Measurements from ENCODE around the gene LAMA4. TPM values are rescaled to one million over a fixed set of nuclear protein-coding genes. Genes with fewer than 3 reads are reported as not detected.
"Not testable (repeated sequence)": the region's sequence is repeated elsewhere in the genome, so short reads cannot be mapped to it uniquely, and the experiment has no call there.

Gene LAMA4
- total RNA-seq, 1 experiment from 2014 or later: 89.9 TPM

DNA sequence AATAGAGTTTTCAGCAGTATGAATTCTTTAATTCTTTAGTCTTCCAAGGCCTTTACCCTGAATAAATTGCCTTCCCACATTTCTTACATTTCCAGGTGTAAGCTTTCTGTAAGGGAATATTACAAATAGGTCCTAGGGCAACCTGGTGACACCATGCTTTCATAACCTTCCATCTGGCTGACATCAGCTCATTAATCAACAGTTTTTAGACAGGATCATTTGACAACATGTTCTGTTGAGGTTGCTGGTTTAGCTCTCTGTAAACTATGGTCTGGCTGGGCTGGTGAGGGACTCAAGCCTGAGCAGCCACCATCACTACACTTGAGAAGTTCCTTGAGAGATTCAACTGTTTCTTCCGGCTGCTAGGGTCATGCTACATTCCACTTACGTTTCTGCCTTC is 147.8 kb downstream of the LAMA4 start:
- no peaks in the 10 kb centered on the region for H3K27me3 Mint-ChIP-seq (ENCODE audit: unreplicated experiment)
- BruUV-seq (replicated peaks): no TSS peak
- H3K9me3 Mint-ChIP-seq (ENCODE audit: low read depth, unreplicated experiment): no peaks in the 10 kb centered on the region
- intact Hi-C loops (cut with micrococcal nuclease; ENCODE audit: unreplicated experiment): no loop called here
- H3K4me3 Mint-ChIP-seq (ENCODE audit: low read depth, unreplicated experiment): no peak overlapping the region
- CTCF ChIA-PET: no interaction called here
- peaks cover 5% of the 10 kb centered on the region for H3K36me3 Mint-ChIP-seq (ENCODE audit: insufficient read depth, unreplicated experiment)
- TF ChIP-seq, protein P1, sequence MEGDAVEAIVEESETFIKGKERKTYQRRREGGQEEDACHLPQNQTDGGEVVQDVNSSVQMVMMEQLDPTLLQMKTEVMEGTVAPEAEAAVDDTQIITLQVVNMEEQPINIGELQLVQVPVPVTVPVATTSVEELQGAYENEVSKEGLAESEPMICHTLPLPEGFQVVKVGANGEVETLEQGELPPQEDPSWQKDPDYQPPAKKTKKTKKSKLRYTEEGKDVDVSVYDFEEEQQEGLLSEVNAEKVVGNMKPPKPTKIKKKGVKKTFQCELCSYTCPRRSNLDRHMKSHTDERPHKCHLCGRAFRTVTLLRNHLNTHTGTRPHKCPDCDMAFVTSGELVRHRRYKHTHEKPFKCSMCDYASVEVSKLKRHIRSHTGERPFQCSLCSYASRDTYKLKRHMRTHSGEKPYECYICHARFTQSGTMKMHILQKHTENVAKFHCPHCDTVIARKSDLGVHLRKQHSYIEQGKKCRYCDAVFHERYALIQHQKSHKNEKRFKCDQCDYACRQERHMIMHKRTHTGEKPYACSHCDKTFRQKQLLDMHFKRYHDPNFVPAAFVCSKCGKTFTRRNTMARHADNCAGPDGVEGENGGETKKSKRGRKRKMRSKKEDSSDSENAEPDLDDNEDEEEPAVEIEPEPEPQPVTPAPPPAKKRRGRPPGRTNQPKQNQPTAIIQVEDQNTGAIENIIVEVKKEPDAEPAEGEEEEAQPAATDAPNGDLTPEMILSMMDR (IDR thresholded peaks at IDR 0.05; ENCODE audit: unreplicated experiment): no peak
- no peaks in the 10 kb centered on the region for H3K4me1 Mint-ChIP-seq (ENCODE audit: low read depth, unreplicated experiment)
- no peak overlapping the region for H3K27ac Mint-ChIP-seq (ENCODE audit: unreplicated experiment)
- DNase-seq: no peak

DNA sequence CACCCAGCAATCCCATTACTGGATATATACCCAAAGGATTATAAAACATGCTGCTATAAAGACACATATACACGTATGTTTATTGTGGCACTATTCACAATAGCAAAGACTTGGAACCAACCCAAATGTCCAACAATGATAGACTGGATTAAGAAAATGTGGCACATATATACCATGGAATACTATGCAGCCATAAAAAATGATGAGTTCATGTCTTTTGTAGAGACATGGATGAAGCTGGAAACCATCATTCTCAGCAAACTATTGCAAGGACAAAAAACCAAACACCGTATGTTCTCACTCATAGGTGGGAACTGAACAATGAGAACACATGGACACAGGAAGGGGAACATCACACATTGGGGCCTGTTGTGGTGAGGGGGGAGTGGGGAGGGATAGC is 148.3 kb downstream of the LAMA4 start:
- H3K4me3 Mint-ChIP-seq (ENCODE audit: low read depth, unreplicated experiment); CTCF ChIA-PET; BruUV-seq (replicated peaks); H3K27ac Mint-ChIP-seq (ENCODE audit: unreplicated experiment); DNase-seq; H3K9me3 Mint-ChIP-seq (ENCODE audit: low read depth, unreplicated experiment); H3K36me3 Mint-ChIP-seq (ENCODE audit: insufficient read depth, unreplicated experiment); intact Hi-C loops (cut with micrococcal nuclease; ENCODE audit: unreplicated experiment); H3K27me3 Mint-ChIP-seq (ENCODE audit: unreplicated experiment); H3K4me1 Mint-ChIP-seq (ENCODE audit: low read depth, unreplicated experiment): not testable (repeated sequence)

DNA sequence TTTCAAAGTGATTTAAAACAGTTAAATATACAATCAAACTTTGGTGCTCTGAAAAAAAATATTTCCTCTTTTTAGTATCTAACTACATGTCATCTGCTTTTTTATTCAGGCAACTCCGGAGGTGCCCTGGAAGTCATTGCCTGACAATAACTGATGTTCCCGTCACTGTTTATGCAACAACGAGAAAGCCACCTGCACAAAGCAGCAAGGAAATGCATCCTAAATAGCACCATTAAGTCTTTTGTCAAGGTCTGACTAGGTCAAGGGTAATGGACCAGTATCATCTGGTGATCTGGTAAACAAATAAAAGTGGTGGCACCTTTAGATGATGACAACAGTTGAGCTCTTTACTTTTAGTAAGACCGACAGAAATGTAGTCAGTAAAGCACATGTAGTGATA is 153.8 kb downstream of the LAMA4 start:
- no TSS peak for BruUV-seq (replicated peaks)
- intact Hi-C loops (cut with micrococcal nuclease; ENCODE audit: unreplicated experiment): no loop called here
- H3K27me3 Mint-ChIP-seq (ENCODE audit: unreplicated experiment): no peaks in the 10 kb centered on the region
- no peak overlapping the region for H3K27ac Mint-ChIP-seq (ENCODE audit: unreplicated experiment)
- no peak for DNase-seq
- TF ChIP-seq, protein P1 (IDR thresholded peaks at IDR 0.05; ENCODE audit: unreplicated experiment): no peak
- H3K4me1 Mint-ChIP-seq (ENCODE audit: low read depth, unreplicated experiment): no peaks in the 10 kb centered on the region
- CTCF ChIA-PET: no interaction called here
- H3K36me3 Mint-ChIP-seq (ENCODE audit: insufficient read depth, unreplicated experiment): peaks cover 5% of the 10 kb centered on the region
- no peak overlapping the region for H3K4me3 Mint-ChIP-seq (ENCODE audit: low read depth, unreplicated experiment)
- no peaks in the 10 kb centered on the region for H3K9me3 Mint-ChIP-seq (ENCODE audit: low read depth, unreplicated experiment)

DNA sequence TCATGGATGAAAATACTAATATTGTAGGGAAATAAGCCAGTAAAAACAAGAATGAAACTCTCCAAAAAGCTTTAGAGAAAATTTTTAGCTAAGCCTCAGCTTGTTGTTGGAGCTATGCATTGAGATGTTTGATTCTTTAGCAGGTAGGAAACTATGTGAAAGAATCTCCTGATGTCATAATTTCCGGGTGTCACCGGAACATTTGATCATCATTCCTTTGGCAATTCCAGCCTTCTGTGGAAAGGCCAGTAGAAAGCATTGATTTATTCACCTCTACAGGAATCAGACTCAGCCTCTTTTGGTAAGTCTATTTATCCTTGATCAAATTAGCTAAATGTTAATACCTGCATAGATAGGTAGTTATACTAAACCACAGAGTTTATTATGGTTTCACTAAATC is 157.5 kb downstream of the LAMA4 start:
- intact Hi-C loops (cut with micrococcal nuclease; ENCODE audit: unreplicated experiment): no loop called here
- H3K27me3 Mint-ChIP-seq (ENCODE audit: unreplicated experiment): no peaks in the 10 kb centered on the region
- H3K9me3 Mint-ChIP-seq (ENCODE audit: low read depth, unreplicated experiment): no peaks in the 10 kb centered on the region
- TF ChIP-seq, protein P1 (IDR thresholded peaks at IDR 0.05; ENCODE audit: unreplicated experiment): no peak
- no peaks in the 10 kb centered on the region for H3K4me1 Mint-ChIP-seq (ENCODE audit: low read depth, unreplicated experiment)
- no peak overlapping the region for H3K27ac Mint-ChIP-seq (ENCODE audit: unreplicated experiment)
- H3K36me3 Mint-ChIP-seq (ENCODE audit: insufficient read depth, unreplicated experiment): no peaks in the 10 kb centered on the region
- CTCF ChIA-PET: no interaction called here
- H3K4me3 Mint-ChIP-seq (ENCODE audit: low read depth, unreplicated experiment): no peak overlapping the region
- DNase-seq: no peak
- BruUV-seq (replicated peaks): no TSS peak

GRCh38 chr6:112087916-112088315 is 166.5 kb downstream of the LAMA4 start:
- Mint-ChIP-seq H3K4me1 (ENCODE audit: low read depth, unreplicated experiment) (no peaks in the 10 kb centered on the region), H3K36me3 (ENCODE audit: insufficient read depth, unreplicated experiment) (peaks cover 5% of the 10 kb centered on the region), H3K27ac (ENCODE audit: unreplicated experiment) (no peak overlapping the region), H3K4me3 (ENCODE audit: low read depth, unreplicated experiment) (no peak overlapping the region), H3K9me3 (ENCODE audit: low read depth, unreplicated experiment) (no peaks in the 10 kb centered on the region), H3K27me3 (ENCODE audit: unreplicated experiment) (no peaks in the 10 kb centered on the region)
- CTCF ChIA-PET: interaction anchor here (1.0 kb wide), 2 partner anchors 166 to 829 kb away, joined by 3 read pairs; partner anchors contain the start of gene LAMA4
- BruUV-seq (replicated peaks): TSS peak; percentile 81
- no peak for DNase-seq
- intact Hi-C loops (cut with micrococcal nuclease; ENCODE audit: unreplicated experiment): loop anchor here (2.0 kb wide), 1 partner anchor 285 kb away; no protein-coding TSS in a partner anchor
- TF ChIP-seq, protein P1 (IDR thresholded peaks at IDR 0.05; ENCODE audit: unreplicated experiment): no peak
